Neutrophil (primary cell): ENCODE measurements around the gene RAPGEF2.

Source experiments
- H3K27ac ChIP-seq: fragments of 200-600 bp; sonication (generic); 2 replicates; pipeline ENCODE4 v1.5.1; 2016; ENCODE audit warnings: mild to moderate bottlenecking, moderate library complexity
- H3K27me3 ChIP-seq: fragments of 200-600 bp; sonication (generic); 2 replicates; pipeline ENCODE4 v1.6.0; 2016; ENCODE audit warnings: mild to moderate bottlenecking
- H3K36me3 ChIP-seq: fragments of 200-600 bp; sonication (generic); 2 replicates; pipeline ENCODE4 v1.5.1; 2017
- H3K4me1 ChIP-seq, 2 experiments: fragments of 200-600 bp in 1 of 2; sonication (generic) in 1 of 2; 1 replicate in 1 of 2; 2 replicates in 1 of 2; pipeline versions ENCODE4 v1.5.1 to v1.6.1; 2013 to 2016; ENCODE audit warnings: low read depth in 1 of 2, low read length in 1 of 2, mild to moderate bottlenecking in 1 of 2, moderate library complexity in 1 of 2; ENCODE audit not compliant: control insufficient read depth in 1 of 2, insufficient read depth in 1 of 2
- H3K4me3 ChIP-seq, 2 experiments: fragments of 200-600 bp in 1 of 2; sonication (generic) in 1 of 2; 1 replicate in 1 of 2; 2 replicates in 1 of 2; pipeline ENCODE4 v1.5.1; 2013 to 2016; ENCODE audit warnings: low read depth in 1 of 2, low read length in 1 of 2, mild to moderate bottlenecking in 1 of 2, moderate library complexity in 1 of 2
- H3K9me3 ChIP-seq: fragments of 200-600 bp; sonication (generic); 2 replicates; pipeline ENCODE4 v1.5.1; 2016
- TF ChIP-seq, protein P1 (sequence below): fragments of 200-600 bp; sonication (generic); IDR thresholded peaks from 2 replicates; pipeline ENCODE4 v1.5.1; 2016; ENCODE audit warnings: antibody characterized with exemption

RAPGEF2 gene

DNA sequence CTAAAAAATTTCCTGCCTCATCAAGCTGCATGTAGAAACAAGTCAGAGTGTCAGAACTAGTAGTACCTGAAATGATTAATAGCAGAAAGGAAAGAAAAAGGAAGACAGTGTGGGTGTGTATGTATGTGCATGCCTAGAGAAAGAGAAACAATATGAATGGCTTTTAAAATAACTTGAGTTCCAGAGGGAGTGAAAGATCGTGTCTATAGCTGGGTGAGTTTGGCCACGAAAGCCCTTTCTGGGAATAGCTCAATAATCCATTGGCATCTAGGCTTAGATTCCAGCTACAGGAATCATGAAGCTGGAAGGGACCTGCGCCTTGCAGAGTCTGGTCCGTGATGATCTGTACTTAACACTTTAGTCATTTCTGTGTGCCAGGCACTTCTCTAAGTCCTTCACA, 195.6 kb downstream of the RAPGEF2 start:
- TF ChIP-seq, protein P1, sequence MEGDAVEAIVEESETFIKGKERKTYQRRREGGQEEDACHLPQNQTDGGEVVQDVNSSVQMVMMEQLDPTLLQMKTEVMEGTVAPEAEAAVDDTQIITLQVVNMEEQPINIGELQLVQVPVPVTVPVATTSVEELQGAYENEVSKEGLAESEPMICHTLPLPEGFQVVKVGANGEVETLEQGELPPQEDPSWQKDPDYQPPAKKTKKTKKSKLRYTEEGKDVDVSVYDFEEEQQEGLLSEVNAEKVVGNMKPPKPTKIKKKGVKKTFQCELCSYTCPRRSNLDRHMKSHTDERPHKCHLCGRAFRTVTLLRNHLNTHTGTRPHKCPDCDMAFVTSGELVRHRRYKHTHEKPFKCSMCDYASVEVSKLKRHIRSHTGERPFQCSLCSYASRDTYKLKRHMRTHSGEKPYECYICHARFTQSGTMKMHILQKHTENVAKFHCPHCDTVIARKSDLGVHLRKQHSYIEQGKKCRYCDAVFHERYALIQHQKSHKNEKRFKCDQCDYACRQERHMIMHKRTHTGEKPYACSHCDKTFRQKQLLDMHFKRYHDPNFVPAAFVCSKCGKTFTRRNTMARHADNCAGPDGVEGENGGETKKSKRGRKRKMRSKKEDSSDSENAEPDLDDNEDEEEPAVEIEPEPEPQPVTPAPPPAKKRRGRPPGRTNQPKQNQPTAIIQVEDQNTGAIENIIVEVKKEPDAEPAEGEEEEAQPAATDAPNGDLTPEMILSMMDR = no peak

DNA sequence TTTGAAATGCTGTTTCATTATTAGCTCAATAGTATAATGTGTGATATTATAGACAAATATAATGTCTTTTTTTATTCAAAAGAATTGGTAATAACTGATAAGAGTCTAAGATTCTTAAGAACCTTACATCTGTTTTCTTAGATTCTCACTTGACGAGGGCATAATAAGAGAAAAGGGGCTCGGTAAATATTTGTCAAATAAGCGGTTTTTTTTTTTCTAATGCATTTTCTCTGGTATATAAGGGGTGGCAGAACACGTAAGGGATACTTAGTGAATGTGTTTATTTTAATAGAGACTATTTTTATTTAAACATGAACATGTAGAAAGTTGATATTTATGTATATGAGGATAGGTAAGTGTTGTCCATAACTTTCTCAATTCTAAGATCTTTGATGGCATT, 200.6 kb downstream of the RAPGEF2 start:
- no peaks in the 10 kb centered on the region for H3K36me3 ChIP-seq
- H3K27ac ChIP-seq = no peak overlapping the region
- TF ChIP-seq, protein P1 = no peak
- H3K4me1 ChIP-seq = no peaks in the 10 kb centered on the region
- H3K27me3 ChIP-seq = no peaks in the 10 kb centered on the region
- H3K9me3 ChIP-seq = no peaks in the 10 kb centered on the region
- H3K4me3 ChIP-seq = no peak overlapping the region

More for the DNA sequence above, 195.6 kb downstream of the RAPGEF2 start:
- H3K27ac ChIP-seq = no peak overlapping the region
- H3K9me3 ChIP-seq = no peaks in the 10 kb centered on the region
- no peak overlapping the region for H3K4me3 ChIP-seq
- peaks cover 4% of the 10 kb centered on the region in 2 experiments for H3K4me1 ChIP-seq
- H3K27me3 ChIP-seq = no peaks in the 10 kb centered on the region
- no peaks in the 10 kb centered on the region for H3K36me3 ChIP-seq

DNA sequence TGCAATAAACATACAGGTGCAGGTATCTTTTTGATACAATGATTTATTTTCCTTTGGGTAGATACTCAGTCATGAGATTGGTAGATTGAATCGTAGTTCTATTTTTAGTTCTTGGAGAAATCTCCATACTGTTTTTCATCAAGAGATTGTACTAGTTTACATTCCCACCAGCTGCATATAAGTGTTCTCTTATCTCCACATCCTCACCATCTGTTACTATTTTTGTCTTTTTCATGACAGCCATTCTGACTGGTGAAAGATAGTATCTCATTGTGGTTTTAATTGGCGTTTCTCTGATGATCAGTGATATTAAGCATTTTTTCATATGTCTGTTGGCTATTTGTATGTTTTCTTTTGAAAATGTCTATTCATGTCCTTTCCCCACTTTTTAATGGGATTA, 202.2 kb downstream of the RAPGEF2 start:
- no peaks in the 10 kb centered on the region for H3K27me3 ChIP-seq
- no peaks in the 10 kb centered on the region for H3K9me3 ChIP-seq
- H3K27ac ChIP-seq = no peak overlapping the region
- H3K4me1 ChIP-seq = no peaks in the 10 kb centered on the region
- no peaks in the 10 kb centered on the region for H3K36me3 ChIP-seq
- TF ChIP-seq, protein P1 = no peak
- H3K4me3 ChIP-seq = no peak overlapping the region

DNA sequence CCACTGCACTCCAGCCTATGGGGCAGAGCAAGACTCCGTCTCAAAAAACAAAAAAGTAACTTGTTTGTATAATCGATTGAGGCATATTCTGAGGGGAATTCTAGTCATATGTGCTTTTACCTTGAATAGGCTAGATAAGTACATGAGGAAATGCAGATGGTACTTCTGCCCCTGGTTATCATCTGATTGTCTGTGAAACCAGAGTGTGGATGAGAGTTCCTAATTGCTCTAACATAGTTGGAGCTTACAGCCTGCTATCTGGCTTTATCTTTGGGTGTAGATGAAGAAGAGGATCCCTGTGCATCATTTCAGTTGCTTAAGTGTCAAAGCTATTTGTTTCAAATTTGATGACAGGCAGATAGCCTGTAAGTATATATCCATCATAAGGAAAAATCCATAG, 205.1 kb downstream of the RAPGEF2 start:
- no peaks in the 10 kb centered on the region for H3K9me3 ChIP-seq
- no peak overlapping the region for H3K27ac ChIP-seq
- no peaks in the 10 kb centered on the region for H3K27me3 ChIP-seq
- no peaks in the 10 kb centered on the region for H3K4me1 ChIP-seq
- no peaks in the 10 kb centered on the region for H3K36me3 ChIP-seq
- TF ChIP-seq, protein P1 = no peak
- no peak overlapping the region for H3K4me3 ChIP-seq

DNA sequence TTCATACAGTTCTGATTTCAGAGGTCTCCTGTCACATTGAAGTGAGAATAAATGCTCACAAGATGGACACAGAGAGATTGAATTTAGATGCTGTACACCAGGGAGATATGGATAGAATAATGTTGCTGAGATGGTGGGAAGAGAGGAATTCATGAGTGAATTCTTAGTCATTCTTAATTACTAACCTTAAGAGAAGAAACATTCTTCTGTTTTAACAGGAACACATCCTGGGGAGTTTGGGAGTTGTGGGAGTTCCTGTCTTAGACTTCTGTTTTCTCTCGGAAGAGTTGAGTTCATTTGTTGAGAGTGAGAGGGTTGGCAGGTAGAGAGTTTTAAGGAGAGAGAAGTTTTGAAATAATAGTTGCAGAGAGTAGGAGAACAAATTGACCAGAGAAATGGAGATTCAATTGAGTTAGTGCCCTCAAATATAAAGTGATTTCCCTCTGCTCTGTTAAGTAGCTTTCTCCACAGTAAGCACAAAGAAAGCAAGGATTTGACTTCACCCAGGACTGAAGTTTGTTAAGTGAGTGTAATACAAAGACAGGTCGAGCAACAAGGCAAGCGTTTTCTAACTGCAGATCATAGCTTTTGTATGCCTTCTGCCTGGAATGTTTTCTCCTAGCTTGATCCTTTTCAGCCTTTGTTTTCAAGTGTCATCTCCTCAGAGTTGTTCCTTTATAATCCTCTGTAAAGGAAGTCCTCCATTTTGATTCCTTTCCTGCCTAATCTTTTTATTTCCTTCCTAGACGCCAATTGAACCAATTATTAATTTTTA, 205.9 kb downstream of the RAPGEF2 start:
- TF ChIP-seq, protein P1 = no peak
- Histone ChIP-seq H3K27me3 (no peaks in the 10 kb centered on the region), H3K4me1 (no peaks in the 10 kb centered on the region), H3K9me3 (no peaks in the 10 kb centered on the region), H3K27ac (no peak overlapping the region), H3K36me3 (no peaks in the 10 kb centered on the region), H3K4me3 (no peak overlapping the region)
